Kidney (tissue), 14 donors: ENCODE results near the gene HDHD5. TPM values are rescaled to one million over a fixed set of nuclear protein-coding genes. Genes with fewer than 3 reads are reported as not detected.

Source experiments
- DNase-seq, 5 donors: peaks; one replicate each; pipeline ENCODE4 v3.0.0-alpha.2; 2013 to 2020
- FAIRE-seq: peaks from 2 replicates; lab custom pipeline; 2012; peaks lifted over from hg19 to GRCh38; lab: Jason Lieb, UNC
- H3K27ac ChIP-seq, 2 donors: one replicate each; pipeline ENCODE4 v1.7.0; 2013; ENCODE audit warnings: low read depth in 2 of 2, low read length in 2 of 2, inconsistent platforms in 1 of 2
- H3K27me3 ChIP-seq: one replicate; pipeline ENCODE4 v1.7.1; 2013; ENCODE audit warnings: low read length, inconsistent platforms; ENCODE audit not compliant: control insufficient read depth, insufficient read depth
- H3K36me3 ChIP-seq, 3 donors: one replicate each; pipeline versions ENCODE4 v1.7.0 to v1.7.1; 2013; ENCODE audit warnings: low read length in 3 of 3, control low read depth in 1 of 3, inconsistent platforms in 1 of 3; ENCODE audit not compliant: insufficient read depth in 3 of 3, control insufficient read depth in 2 of 3
- H3K4me1 ChIP-seq, 3 donors: one replicate each; pipeline versions ENCODE4 v1.7.0 to v1.7.1; 2013; ENCODE audit warnings: low read length in 3 of 3, inconsistent platforms in 1 of 3, low read depth in 1 of 3; ENCODE audit not compliant: control insufficient read depth in 2 of 3, insufficient read depth in 2 of 3
- H3K4me3 ChIP-seq, 3 donors: one replicate each; pipeline versions ENCODE4 v1.7.0 to v1.8.1; 2013; ENCODE audit warnings: low read length in 3 of 3, control low read depth in 1 of 3, inconsistent platforms in 1 of 3
- H3K9ac ChIP-seq, 3 donors: one replicate each; pipeline versions ENCODE4 v1.7.0 to v1.7.1; 2013; ENCODE audit warnings: low read length in 3 of 3, control low read depth in 1 of 3, inconsistent platforms in 1 of 3
- H3K9me3 ChIP-seq, 3 donors: one replicate each; pipeline versions ENCODE4 v1.7.0 to v1.7.1; 2013; ENCODE audit warnings: low read length in 3 of 3, control low read depth in 1 of 3, inconsistent platforms in 1 of 3; ENCODE audit not compliant: control insufficient read depth in 2 of 3, insufficient read depth in 1 of 3
- intact Hi-C: fragments of 100-400 bp; cut with DNase I; formaldehyde crosslinking; loops from one replicate; pipeline ENCODE4 v1.11.1; 2022
- polyA plus RNA-seq: library from polyadenylated mRNA; stranded (reverse); fragments of 350-450 nt; fragmentation: Illumina TruSeq; extraction: RNeasy Lipid Tissue Mini Kit (QIAGEN cat#74804); gene quantifications from one replicate; pipeline ENCODE4 v1.2.3, GENCODE V29; 2014; ENCODE audit warnings: low read depth, low replicate concordance; ENCODE audit not compliant: insufficient read depth
- total RNA-seq: library from RNA; stranded (reverse); fragmentation: NEBNext Ultra II Directional; extraction: Animal tissue kit (Norgen Biotek cat#: 25700); gene quantifications from one replicate; pipeline ENCODE4 v1.2.1, GENCODE V29; 2021
- TF ChIP-seq, protein P1 (sequence below): IDR thresholded peaks from 3 replicates; pipeline ENCODE4 v1.5.1; 2012; ENCODE audit warnings: mild to moderate bottlenecking, moderate library complexity, borderline replicate concordance; ENCODE audit not compliant: insufficient read depth; ENCODE audit errors: extremely low read depth
- donor health status: control.
- donor health status: control.
- donor health status: control.
- donor health status: control.
- donor health status: control.
- donor health status: DM: yes; HTN: yes; CAD: no.
- donor health status: Normal renal cell carcinoma (clear cell type).

The HDHD5 gene
- total and polyA plus RNA-seq, 2 donors from 2014 or later = 27.5 to 39.8 TPM

DNA sequence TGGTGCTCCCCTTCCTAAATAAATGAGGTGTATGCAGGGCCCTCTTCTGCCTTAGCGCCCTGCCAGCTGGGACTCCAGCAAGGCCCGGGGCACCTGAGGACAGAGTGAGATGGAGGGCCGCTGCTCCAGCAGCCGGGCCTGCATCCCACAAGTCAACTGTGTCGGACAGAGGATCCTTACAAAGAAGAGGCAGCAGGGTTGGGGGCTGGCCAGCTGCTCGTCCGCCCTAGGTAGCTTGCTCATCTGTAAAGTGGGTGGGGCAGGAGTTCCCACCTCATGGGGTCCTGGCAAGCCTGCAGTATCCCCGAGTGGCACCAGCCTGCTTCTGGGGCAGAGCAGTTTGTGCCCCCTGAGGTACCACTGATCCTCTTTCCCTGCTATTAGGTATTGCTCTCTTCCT, 45.5 kb downstream of the HDHD5 start:
- FAIRE-seq = no peak
- H3K4me3 ChIP-seq = no peak overlapping the region
- H3K36me3 ChIP-seq = peaks cover 0 to 4% (median 0%) of the 10 kb centered on the region in 3 donors
- no peak overlapping the region for H3K9ac ChIP-seq
- TF ChIP-seq, protein P1, sequence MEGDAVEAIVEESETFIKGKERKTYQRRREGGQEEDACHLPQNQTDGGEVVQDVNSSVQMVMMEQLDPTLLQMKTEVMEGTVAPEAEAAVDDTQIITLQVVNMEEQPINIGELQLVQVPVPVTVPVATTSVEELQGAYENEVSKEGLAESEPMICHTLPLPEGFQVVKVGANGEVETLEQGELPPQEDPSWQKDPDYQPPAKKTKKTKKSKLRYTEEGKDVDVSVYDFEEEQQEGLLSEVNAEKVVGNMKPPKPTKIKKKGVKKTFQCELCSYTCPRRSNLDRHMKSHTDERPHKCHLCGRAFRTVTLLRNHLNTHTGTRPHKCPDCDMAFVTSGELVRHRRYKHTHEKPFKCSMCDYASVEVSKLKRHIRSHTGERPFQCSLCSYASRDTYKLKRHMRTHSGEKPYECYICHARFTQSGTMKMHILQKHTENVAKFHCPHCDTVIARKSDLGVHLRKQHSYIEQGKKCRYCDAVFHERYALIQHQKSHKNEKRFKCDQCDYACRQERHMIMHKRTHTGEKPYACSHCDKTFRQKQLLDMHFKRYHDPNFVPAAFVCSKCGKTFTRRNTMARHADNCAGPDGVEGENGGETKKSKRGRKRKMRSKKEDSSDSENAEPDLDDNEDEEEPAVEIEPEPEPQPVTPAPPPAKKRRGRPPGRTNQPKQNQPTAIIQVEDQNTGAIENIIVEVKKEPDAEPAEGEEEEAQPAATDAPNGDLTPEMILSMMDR = no peak
- H3K4me1 ChIP-seq = no peaks in the 10 kb centered on the region
- intact Hi-C loops = no loop called here
- H3K27ac ChIP-seq = no peak overlapping the region
- H3K9me3 ChIP-seq = no peaks in the 10 kb centered on the region
- no peaks in the 10 kb centered on the region for H3K27me3 ChIP-seq
- no peak for DNase-seq

DNA sequence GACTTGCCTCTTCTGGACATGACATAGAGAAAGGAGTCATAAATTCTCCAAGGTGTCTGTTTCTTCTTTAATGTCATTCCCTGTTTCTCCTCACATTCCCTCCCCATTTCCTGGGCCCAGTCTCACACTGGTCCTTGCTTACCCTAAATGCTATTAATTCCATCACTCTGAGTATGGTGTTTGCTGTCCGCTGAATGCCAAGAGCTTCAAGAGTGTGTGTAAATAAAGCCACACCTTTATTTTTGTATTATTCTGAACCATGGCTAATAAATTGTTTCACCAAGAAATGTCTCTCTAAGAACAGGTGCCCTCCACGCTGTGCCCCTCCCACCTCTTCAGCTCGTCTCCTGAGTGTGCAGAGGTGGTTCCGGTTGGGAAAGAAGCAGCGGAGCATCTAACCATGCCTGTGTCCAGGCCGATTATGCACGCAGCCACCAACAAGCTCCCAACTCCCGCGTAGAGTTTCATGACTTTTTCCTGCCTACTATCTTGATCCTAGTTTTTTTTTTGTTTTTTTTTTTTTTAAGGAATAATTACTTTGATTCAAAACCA, 46.5 kb downstream of the HDHD5 start:
- FAIRE-seq (no peak), DNase-seq (peak in 3 of 5 donors; percentile 44 to 65 (median 62))
- no peaks in the 10 kb centered on the region for H3K9me3 ChIP-seq
- peaks cover 0 to 4% (median 0%) of the 10 kb centered on the region in 3 donors for H3K36me3 ChIP-seq
- TF ChIP-seq, protein P1 = no peak
- H3K4me3 ChIP-seq = no peak overlapping the region
- intact Hi-C loops = no loop called here
- no peak overlapping the region for H3K9ac ChIP-seq
- H3K27me3 ChIP-seq = no peaks in the 10 kb centered on the region
- no peak overlapping the region for H3K27ac ChIP-seq
- no peaks in the 10 kb centered on the region for H3K4me1 ChIP-seq

DNA sequence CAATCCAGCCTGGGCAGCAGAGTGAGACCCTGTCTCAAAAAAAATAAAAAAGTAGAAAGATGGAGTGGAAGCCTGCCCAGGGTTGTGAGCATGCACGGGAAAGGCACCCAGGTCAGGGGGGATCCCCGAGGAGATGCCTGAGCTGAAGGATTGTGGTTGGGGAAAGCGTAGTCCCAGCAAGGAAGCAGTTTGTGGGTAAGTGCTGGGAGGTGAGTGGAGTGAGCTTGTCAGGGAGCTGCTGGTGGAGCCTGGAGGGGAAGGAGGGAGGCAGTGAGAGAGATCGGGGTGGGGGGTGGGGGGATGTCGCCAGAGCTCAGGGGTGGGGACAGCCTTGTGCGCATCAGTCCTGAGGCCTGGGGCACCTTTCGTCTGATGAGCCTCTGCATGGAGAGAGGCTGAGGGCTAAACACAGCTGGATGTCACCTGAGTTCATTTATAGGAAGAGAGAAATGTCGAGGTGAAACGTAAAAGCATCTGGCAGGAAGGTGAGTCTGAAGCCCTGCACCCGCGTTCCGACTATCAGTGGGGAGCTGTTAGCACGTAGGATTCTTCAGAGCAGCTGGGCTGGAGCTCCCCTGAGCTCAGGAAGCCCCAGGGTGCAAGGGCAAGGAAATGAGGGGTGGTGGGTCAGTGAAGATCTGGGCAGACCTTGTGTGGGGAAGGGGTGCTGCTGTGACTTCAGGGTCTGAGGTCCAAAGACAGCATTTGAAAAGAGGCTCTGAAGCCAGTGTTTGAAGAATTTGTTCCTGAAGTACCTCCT, 48.1 kb downstream of the HDHD5 start:
- FAIRE-seq = no peak
- H3K9me3 ChIP-seq = no peaks in the 10 kb centered on the region
- no peak overlapping the region for H3K9ac ChIP-seq
- H3K27ac ChIP-seq = no peak overlapping the region
- intact Hi-C loops = no loop called here
- TF ChIP-seq, protein P1 = no peak
- H3K27me3 ChIP-seq = no peaks in the 10 kb centered on the region
- no peak for DNase-seq
- no peaks in the 10 kb centered on the region for H3K4me1 ChIP-seq
- H3K36me3 ChIP-seq = peaks cover 0 to 9% (median under 1%) of the 10 kb centered on the region in 3 donors
- H3K4me3 ChIP-seq = no peak overlapping the region
